ENCODE results near the gene TUBA8.

DNA sequence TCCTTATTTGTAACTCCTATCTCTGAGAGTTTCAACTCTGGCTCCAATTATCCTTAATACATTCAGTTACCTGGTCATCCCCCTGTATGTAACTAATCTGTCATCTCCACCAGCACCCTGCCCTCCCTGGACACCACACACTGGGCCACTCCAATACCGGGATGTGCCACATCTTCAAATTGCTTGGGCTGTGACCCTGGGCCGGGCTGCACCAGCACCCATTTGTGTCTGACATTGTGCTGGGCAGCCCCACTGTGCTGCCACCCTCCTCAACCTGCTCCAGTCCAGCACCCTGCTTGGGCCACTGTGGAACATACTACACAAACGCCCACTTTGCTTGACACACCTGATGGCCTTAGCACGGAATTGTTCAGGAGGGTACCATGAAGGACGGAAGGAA, 37.2 kb downstream of the TUBA8 start:
- TF ChIP-seq, protein P1, sequence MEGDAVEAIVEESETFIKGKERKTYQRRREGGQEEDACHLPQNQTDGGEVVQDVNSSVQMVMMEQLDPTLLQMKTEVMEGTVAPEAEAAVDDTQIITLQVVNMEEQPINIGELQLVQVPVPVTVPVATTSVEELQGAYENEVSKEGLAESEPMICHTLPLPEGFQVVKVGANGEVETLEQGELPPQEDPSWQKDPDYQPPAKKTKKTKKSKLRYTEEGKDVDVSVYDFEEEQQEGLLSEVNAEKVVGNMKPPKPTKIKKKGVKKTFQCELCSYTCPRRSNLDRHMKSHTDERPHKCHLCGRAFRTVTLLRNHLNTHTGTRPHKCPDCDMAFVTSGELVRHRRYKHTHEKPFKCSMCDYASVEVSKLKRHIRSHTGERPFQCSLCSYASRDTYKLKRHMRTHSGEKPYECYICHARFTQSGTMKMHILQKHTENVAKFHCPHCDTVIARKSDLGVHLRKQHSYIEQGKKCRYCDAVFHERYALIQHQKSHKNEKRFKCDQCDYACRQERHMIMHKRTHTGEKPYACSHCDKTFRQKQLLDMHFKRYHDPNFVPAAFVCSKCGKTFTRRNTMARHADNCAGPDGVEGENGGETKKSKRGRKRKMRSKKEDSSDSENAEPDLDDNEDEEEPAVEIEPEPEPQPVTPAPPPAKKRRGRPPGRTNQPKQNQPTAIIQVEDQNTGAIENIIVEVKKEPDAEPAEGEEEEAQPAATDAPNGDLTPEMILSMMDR (IDR thresholded peaks at IDR 0.05) = no peak
- TF ChIP-seq POLR2A (IDR thresholded peaks at IDR 0.05) (no peak), POLR2AphosphoS5 (IDR thresholded peaks at IDR 0.05; ENCODE audit: insufficient read depth in 1 of 2, low read depth in 1 of 2) (no peak)

All from vagina (tissue), 2 donors.